HEK293 (cell line): ENCODE measurements around the gene ADAMTS9.

Source experiments
- CTCF ChIA-PET: fragments of 350-600 bp; formaldehyde crosslinking; extraction: SDS; loops from one replicate; lab custom pipeline; 2021; ENCODE audit warnings: antibody characterized with exemption; lab: Yijun Ruan, JAX
- POLR2A ChIA-PET: fragments of 300-600 bp; formaldehyde crosslinking; extraction: SDS; loops from one replicate; lab custom pipeline; 2020; ENCODE audit warnings: antibody characterized with exemption, inconsistent platforms; lab: Yijun Ruan, JAX
- H3K27ac ChIP-seq: fragments of 200-500 bp; sonication (Bioruptor generic); 2 replicates; pipeline ENCODE4 v1.5.1; 2014; ENCODE audit warnings: low read depth, low read length, control low read depth, inconsistent platforms; ENCODE audit errors: extremely low read depth
- H3K36me3 ChIP-seq, 2 experiments: fragments of 200-500 bp in 1 of 2; sonication (Bioruptor generic) in 1 of 2; 1 replicate in 1 of 2; 2 replicates in 1 of 2; pipeline ENCODE4 v1.5.1; 2014 to 2017; ENCODE audit warnings: inconsistent platforms in 2 of 2, low read length in 2 of 2; ENCODE audit not compliant: control insufficient read depth in 2 of 2, insufficient read depth in 1 of 2
- H3K4me1 ChIP-seq: fragments of 200-500 bp; sonication (Bioruptor generic); 2 replicates; pipeline ENCODE4 v1.5.1; 2014; ENCODE audit warnings: mild to moderate bottlenecking, low read length, inconsistent platforms; ENCODE audit not compliant: control insufficient read depth, insufficient read depth
- H3K4me3 ChIP-seq: 2 replicates; pipeline ENCODE4 v1.5.1; 2011; ENCODE audit warnings: low read depth, mild to moderate bottlenecking, control low read depth, low read length, moderate library complexity
- H3K9me3 ChIP-seq: fragments of 200-500 bp; sonication (Bioruptor generic); 2 replicates; pipeline ENCODE4 v1.5.1; 2014; ENCODE audit warnings: low read depth, low read length, inconsistent platforms; ENCODE audit not compliant: control insufficient read depth, insufficient read depth
- BCL11B ChIP-seq: fragments of 450-650 bp; formaldehyde crosslinking; IDR thresholded peaks from 2 replicates; pipeline ENCODE4 v1.5.1; 2016; ENCODE audit warnings: low read depth, missing biosample characterization, missing genetic modification characterization
- GFI1B ChIP-seq: fragments of 450-650 bp; formaldehyde crosslinking; IDR thresholded peaks from 2 replicates; pipeline ENCODE4 v1.5.1; 2016; ENCODE audit warnings: missing biosample characterization, missing genetic modification characterization
- HOXD13 ChIP-seq: sonication (generic); formaldehyde crosslinking; IDR thresholded peaks from 2 replicates; pipeline ENCODE4 v1.8.0; 2022; ENCODE audit warnings: missing genetic modification reagents, borderline replicate concordance
- PRDM2 ChIP-seq: fragments of 450-650 bp; formaldehyde crosslinking; IDR thresholded peaks from 2 replicates; pipeline ENCODE4 v1.5.1; 2016; ENCODE audit warnings: missing biosample characterization, missing genetic modification characterization, borderline replicate concordance
- SCRT1 ChIP-seq: fragments of 450-650 bp; formaldehyde crosslinking; IDR thresholded peaks from 2 replicates; pipeline ENCODE4 v1.5.1; 2016; ENCODE audit warnings: missing biosample characterization, missing genetic modification characterization, borderline replicate concordance
- SCRT2 ChIP-seq: fragments of 450-650 bp; formaldehyde crosslinking; IDR thresholded peaks from 2 replicates; pipeline ENCODE4 v1.5.1; 2016; ENCODE audit warnings: missing biosample characterization, missing genetic modification characterization
- ZNF174 ChIP-seq: fragments of 450-650 bp; formaldehyde crosslinking; IDR thresholded peaks from 2 replicates; pipeline ENCODE4 v1.5.0; 2017; ENCODE audit warnings: missing biosample characterization, mild to moderate bottlenecking, missing genetic modification characterization
- ZNF248 ChIP-seq: fragments of 450-650 bp; formaldehyde crosslinking; IDR thresholded peaks from 2 replicates; pipeline ENCODE4 v1.5.1; 2017; ENCODE audit warnings: missing biosample characterization, missing genetic modification characterization
- ZNF37A ChIP-seq: fragments of 450-650 bp; IDR thresholded peaks from 2 replicates; pipeline ENCODE4 v1.5.1; 2018; ENCODE audit warnings: missing biosample characterization, missing genetic modification characterization
- ZNF416 ChIP-seq: fragments of 450-650 bp; formaldehyde crosslinking; IDR thresholded peaks from 2 replicates; pipeline ENCODE4 v1.5.1; 2016; ENCODE audit warnings: missing biosample characterization, missing genetic modification characterization
- ZNF521 ChIP-seq: fragments of 450-650 bp; formaldehyde crosslinking; IDR thresholded peaks from 2 replicates; pipeline ENCODE4 v1.5.1; 2017; ENCODE audit warnings: missing biosample characterization, mild to moderate bottlenecking, missing genetic modification characterization
- ZNF791 ChIP-seq: fragments of 450-650 bp; formaldehyde crosslinking; IDR thresholded peaks from 2 replicates; pipeline ENCODE4 v1.5.1; 2016; ENCODE audit warnings: missing biosample characterization, missing genetic modification characterization
- TF ChIP-seq, protein P1 (sequence below): fragments of 450-650 bp; formaldehyde crosslinking; IDR thresholded peaks from 2 replicates; pipeline ENCODE4 v1.5.1; 2016; ENCODE audit warnings: missing biosample characterization, missing genetic modification characterization
- TF ChIP-seq, protein P2 (sequence below): fragments of 450-650 bp; formaldehyde crosslinking; IDR thresholded peaks from 2 replicates; pipeline ENCODE4 v1.5.1; 2017; ENCODE audit warnings: missing biosample characterization, mild to moderate bottlenecking, missing genetic modification characterization, moderate library complexity
- TF ChIP-seq, protein P3 (sequence below): fragments of 450-650 bp; formaldehyde crosslinking; optimal IDR thresholded peaks from 2 replicates; pipeline ENCODE3; 2016; ENCODE audit warnings: missing biosample characterization, mild to moderate bottlenecking, missing genetic modification characterization

Gene ADAMTS9

DNA sequence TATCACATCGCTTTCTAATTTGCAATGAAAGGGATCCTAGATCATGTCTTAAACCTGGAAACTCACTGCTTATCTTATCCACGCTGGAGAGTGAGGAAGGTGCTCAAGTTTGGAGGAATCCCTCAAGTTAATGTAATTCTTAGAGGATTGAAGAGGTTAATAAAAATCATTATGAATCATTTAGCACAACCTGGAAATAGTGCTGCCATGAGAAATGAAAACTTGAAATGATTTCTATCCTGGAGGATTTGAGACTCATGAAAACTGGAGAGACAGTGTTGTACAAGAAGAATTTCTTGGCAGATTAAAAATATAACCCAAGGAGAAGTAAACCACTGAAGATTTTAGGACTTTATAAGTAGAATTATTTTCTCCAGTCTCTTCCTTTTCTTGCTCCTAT is 125.9 kb downstream of the ADAMTS9 start (continued):
- TF ChIP-seq, protein P1, sequence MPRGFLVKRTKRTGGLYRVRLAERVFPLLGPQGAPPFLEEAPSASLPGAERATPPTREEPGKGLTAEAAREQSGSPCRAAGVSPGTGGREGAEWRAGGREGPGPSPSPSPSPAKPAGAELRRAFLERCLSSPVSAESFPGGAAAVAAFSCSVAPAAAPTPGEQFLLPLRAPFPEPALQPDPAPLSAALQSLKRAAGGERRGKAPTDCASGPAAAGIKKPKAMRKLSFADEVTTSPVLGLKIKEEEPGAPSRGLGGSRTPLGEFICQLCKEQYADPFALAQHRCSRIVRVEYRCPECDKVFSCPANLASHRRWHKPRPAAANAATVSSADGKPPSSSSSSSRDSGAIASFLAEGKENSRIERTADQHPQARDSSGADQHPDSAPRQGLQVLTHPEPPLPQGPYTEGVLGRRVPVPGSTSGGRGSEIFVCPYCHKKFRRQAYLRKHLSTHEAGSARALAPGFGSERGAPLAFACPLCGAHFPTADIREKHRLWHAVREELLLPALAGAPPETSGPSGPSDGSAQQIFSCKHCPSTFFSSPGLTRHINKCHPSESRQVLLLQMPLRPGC (tag by site-specific recombination) = no peak
- TF ChIP-seq, protein P2, sequence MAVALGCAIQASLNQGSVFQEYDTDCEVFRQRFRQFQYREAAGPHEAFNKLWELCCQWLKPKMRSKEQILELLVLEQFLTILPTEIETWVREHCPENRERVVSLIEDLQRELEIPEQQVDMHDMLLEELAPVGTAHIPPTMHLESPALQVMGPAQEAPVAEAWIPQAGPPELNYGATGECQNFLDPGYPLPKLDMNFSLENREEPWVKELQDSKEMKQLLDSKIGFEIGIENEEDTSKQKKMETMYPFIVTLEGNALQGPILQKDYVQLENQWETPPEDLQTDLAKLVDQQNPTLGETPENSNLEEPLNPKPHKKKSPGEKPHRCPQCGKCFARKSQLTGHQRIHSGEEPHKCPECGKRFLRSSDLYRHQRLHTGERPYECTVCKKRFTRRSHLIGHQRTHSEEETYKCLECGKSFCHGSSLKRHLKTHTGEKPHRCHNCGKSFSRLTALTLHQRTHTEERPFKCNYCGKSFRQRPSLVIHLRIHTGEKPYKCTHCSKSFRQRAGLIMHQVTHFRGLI (tag by site-specific recombination) = no peak
- TF ChIP-seq HOXD13 (CRISPR knock-in tag) (no peak), ZNF248 (tag by site-specific recombination) (no peak), PRDM2 (tag by site-specific recombination) (no peak), ZNF521 (tag by site-specific recombination) (no peak), BCL11B (no peak), ZNF174 (no peak)
- TF ChIP-seq, all 188 proteins: peak for 0

GRCh38 chr3:64561325-64561843 is 126.4 kb downstream of the ADAMTS9 start:
- Histone ChIP-seq H3K27ac (no peak overlapping the region), H3K4me1 (no peaks in the 10 kb centered on the region), H3K9me3 (no peaks in the 10 kb centered on the region), H3K36me3 (no peaks in the 10 kb centered on the region), H3K4me3 (no peak overlapping the region)
- ChIA-PET POLR2A (no interaction called here), CTCF (interaction anchor here (0.6 kb wide), 1 partner anchor 785 kb away, joined by 3 read pairs; no protein-coding TSS in a partner anchor)
- TF ChIP-seq GFI1B (tag by site-specific recombination) (no peak), SCRT2 (tag by site-specific recombination) (no peak), ZNF37A (tag by site-specific recombination) (no peak), ZNF416 (no peak), ZNF791 (no peak), SCRT1 (tag by site-specific recombination) (no peak)
- TF ChIP-seq, protein P3, sequence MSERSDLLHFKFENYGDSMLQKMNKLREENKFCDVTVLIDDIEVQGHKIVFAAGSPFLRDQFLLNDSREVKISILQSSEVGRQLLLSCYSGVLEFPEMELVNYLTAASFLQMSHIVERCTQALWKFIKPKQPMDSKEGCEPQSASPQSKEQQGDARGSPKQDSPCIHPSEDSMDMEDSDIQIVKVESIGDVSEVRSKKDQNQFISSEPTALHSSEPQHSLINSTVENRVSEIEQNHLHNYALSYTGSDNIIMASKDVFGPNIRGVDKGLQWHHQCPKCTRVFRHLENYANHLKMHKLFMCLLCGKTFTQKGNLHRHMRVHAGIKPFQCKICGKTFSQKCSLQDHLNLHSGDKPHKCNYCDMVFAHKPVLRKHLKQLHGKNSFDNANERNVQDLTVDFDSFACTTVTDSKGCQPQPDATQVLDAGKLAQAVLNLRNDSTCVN = no peak
